ENCODE data around the gene NAE1. TPM values are rescaled to one million over a fixed set of nuclear protein-coding genes. Genes with fewer than 3 reads are reported as not detected.
"Not testable (repeated sequence)": the region's sequence is repeated elsewhere in the genome, so short reads cannot be mapped to it uniquely, and the experiment has no call there.

The NAE1 gene
- total RNA-seq, 6 experiments from 2014 or later: 16.4 to 22.7 (median 20.2) TPM

DNA sequence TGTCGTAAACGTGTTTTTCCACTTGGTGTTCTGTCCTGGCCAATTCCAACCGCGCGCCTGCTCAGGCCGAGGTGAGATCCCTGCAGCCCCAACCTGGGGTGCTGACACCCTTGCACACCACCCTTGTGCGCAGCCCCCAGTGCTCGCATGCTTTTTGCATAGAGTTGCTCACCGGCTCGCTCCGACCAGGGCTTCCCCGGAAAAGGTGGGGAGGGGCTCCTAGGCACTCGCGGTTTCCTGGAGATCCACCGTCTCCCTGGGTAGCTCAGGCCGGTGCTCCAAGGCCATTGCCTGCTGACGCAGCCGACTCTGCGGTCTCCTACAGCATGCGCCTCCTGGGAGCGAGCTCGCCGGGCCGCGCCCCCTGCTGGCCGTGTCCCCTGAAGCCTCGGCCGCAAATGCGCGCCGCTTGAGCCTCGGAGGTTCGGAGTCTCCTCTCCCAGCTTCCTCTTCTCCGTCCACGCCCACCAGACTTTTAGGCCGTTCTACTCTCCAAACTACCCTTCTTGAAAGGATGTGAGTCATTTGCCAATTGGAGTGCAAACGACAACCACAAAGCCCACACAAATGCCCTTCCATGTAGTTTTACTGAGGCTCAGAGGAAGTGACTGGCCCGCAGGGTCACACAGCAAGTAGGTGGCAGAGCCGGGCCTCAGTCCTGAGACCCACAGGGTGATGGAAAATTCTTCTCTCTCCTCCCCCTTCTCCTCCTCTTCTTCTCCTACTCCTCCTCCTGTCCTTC, 42.3 kb upstream of the NAE1 start:
- Histone ChIP-seq H3K36me3 (no peaks in the 10 kb centered on the region), H3K9me3 (no peaks in the 10 kb centered on the region), H3K4me3 (peak overlapping the region in 2 of 3 donors; percentile 11 to 30), H3K4me1 (peaks cover 0 to 9% (median under 1%) of the 10 kb centered on the region in 4 donors), H3K27me3 (no peaks in the 10 kb centered on the region), H3K27ac (peak overlapping the region in 1 of 3 donors; percentile 36)
- intact Hi-C loops (cut with DNase I): loop anchor here in 1 of 2 donors (10.0 kb wide), 1 partner anchor 468 kb away; no protein-coding TSS in a partner anchor
- peak; percentile 95 to 98 (median 98) for ATAC-seq
- TF ChIP-seq POLR2A (IDR thresholded peaks at IDR 0.05): no peak
- TF ChIP-seq CTCF (IDR thresholded peaks at IDR 0.05): peak; percentile 84 to 98 (median 96)
- DNase-seq: peak; percentile 90 to 93 (median 92)
- 12% methylated on average over 5 of the region's 39 CpGs for WGBS (ENCODE audit: insufficient coverage, low coverage, low lambda C conversion rate, missing lambda C conversion rate)

GRCh38 chr16:66872559-66872942, 41.8 kb upstream of the NAE1 start:
- H3K27ac ChIP-seq: no peak overlapping the region
- no peaks in the 10 kb centered on the region for H3K9me3 ChIP-seq
- H3K4me3 ChIP-seq: peak overlapping the region in 1 of 3 donors; percentile 30
- DNase-seq (peak in 1 of 3 donors; percentile 11), ATAC-seq (no peak)
- H3K36me3 ChIP-seq: no peaks in the 10 kb centered on the region
- intact Hi-C loops (cut with DNase I): loop anchor here in 1 of 2 donors (10.0 kb wide), 1 partner anchor 468 kb away; no protein-coding TSS in a partner anchor
- peaks cover 0 to 9% (median 0%) of the 10 kb centered on the region in 4 donors for H3K4me1 ChIP-seq
- TF ChIP-seq CTCF (IDR thresholded peaks at IDR 0.05) (no peak), POLR2A (IDR thresholded peaks at IDR 0.05) (no peak)
- H3K27me3 ChIP-seq: no peaks in the 10 kb centered on the region
- 66% methylated on average over 4 of the region's 4 CpGs for WGBS (ENCODE audit: insufficient coverage, low coverage, low lambda C conversion rate, missing lambda C conversion rate)

- ATAC-seq (no peak), DNase-seq (peak in 1 of 3 donors; percentile 16)
- no peak overlapping the region for H3K27ac ChIP-seq
- H3K27me3 ChIP-seq: no peaks in the 10 kb centered on the region
- intact Hi-C loops (cut with DNase I): loop anchor here in 1 of 2 donors (10.0 kb wide), 1 partner anchor 467 kb away; no protein-coding TSS in a partner anchor
- H3K9me3 ChIP-seq: no peaks in the 10 kb centered on the region
- no peak for TF ChIP-seq CTCF (IDR thresholded peaks at IDR 0.05)
- TF ChIP-seq POLR2A (IDR thresholded peaks at IDR 0.05): no peak
- no peaks in the 10 kb centered on the region for H3K36me3 ChIP-seq
- 93% methylated on average over 2 of the region's 3 CpGs for WGBS (ENCODE audit: insufficient coverage, low coverage, low lambda C conversion rate, missing lambda C conversion rate)
- H3K4me1 ChIP-seq: peaks cover 0 to 9% (median 0%) of the 10 kb centered on the region in 4 donors
- H3K4me3 ChIP-seq: no peak overlapping the region
These were observed 41.1 kb upstream of the NAE1 start for GRCh38 chr16:66871840-66872239.

GRCh38 chr16:66871363-66871762, 40.6 kb upstream of the NAE1 start:
- H3K4me1 ChIP-seq, H3K27ac ChIP-seq, ATAC-seq, H3K4me3 ChIP-seq, H3K27me3 ChIP-seq, DNase-seq, H3K36me3 ChIP-seq, H3K9me3 ChIP-seq: not testable (repeated sequence)
- intact Hi-C loops (cut with DNase I): loop anchor here in 1 of 2 donors (10.0 kb wide), 1 partner anchor 467 kb away; no protein-coding TSS in a partner anchor
- WGBS (ENCODE audit: insufficient coverage, low coverage, low lambda C conversion rate, missing lambda C conversion rate): 57% methylated on average over 1 of the region's 2 CpGs

DNA sequence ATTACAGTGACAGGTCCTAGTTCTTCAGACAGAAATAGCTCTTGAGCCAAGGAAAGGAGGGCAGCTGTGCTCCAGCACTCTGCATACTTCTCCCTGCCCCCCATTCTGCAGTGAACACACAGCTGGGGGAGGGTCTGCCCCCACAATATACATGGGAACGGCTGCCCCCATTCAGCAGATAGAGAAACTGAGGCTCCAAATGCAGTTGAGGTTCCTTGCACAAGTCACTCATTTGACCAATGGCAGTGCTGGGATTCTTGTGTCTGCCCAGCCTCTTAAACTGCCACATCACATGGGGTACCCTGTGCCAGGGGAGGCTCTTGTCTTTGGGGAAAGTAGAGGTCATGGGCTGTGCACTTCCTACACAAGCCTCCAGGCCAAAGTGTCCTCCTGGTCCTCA, 38.6 kb upstream of the NAE1 start:
- H3K4me3 ChIP-seq: no peak overlapping the region
- peak in 1 of 3 donors; percentile 11 for DNase-seq
- WGBS (ENCODE audit: insufficient coverage, low coverage, low lambda C conversion rate, missing lambda C conversion rate): 83% methylated on average over 1 of the region's 1 CpG
- H3K36me3 ChIP-seq: no peaks in the 10 kb centered on the region
- intact Hi-C loops (cut with DNase I): loop anchor here in 1 of 2 donors (10.0 kb wide), 2 partner anchors 145 to 465 kb away; no protein-coding TSS in a partner anchor
- no peak for ATAC-seq
- no peaks in the 10 kb centered on the region for H3K9me3 ChIP-seq
- TF ChIP-seq POLR2A (IDR thresholded peaks at IDR 0.05) (no peak), CTCF (IDR thresholded peaks at IDR 0.05) (no peak)
- H3K27me3 ChIP-seq: no peaks in the 10 kb centered on the region
- H3K4me1 ChIP-seq: peaks cover 0 to 9% (median 0%) of the 10 kb centered on the region in 4 donors
- H3K27ac ChIP-seq: no peak overlapping the region

Data from right lobe of liver (tissue), 6 donors.